PC-9 (cell line): Measurements from ENCODE around the gene COL13A1.
A peak's percentile ranks its signal among the peaks of the same experiment; 100 is the strongest.

Source experiments
- EZH2 ChIP-seq: fragments of 200-600 bp; sonication (generic); IDR thresholded peaks from 2 replicates; pipeline ENCODE4 v1.8.0; 2017; ENCODE audit warnings: antibody characterized with exemption, low read depth
- TF ChIP-seq, protein P1 (sequence below): fragments of 200-600 bp; sonication (generic); conservative IDR thresholded peaks from 2 replicates; pipeline ENCODE4 v1.6.1; 2017; ENCODE audit warnings: mixed run types, antibody characterized with exemption, mild to moderate bottlenecking, moderate library complexity

DNA sequence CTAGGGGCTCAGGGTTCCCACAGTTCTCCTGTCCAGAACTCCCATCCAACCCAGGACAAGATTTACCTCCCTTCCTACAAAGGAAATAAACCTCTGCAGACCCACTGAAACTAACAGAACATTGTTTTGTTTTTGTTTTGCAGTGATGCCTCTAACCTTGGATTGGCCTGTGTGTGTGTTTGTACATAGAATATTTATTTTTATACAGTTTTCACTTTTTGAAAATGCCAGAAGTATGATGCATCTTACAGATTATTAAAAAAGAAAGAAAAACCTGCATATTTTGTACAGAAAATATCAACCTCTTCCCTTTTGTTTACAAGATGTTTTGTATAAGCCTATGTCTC, 156.8 kb downstream of the COL13A1 start:
- TF ChIP-seq, protein P1, sequence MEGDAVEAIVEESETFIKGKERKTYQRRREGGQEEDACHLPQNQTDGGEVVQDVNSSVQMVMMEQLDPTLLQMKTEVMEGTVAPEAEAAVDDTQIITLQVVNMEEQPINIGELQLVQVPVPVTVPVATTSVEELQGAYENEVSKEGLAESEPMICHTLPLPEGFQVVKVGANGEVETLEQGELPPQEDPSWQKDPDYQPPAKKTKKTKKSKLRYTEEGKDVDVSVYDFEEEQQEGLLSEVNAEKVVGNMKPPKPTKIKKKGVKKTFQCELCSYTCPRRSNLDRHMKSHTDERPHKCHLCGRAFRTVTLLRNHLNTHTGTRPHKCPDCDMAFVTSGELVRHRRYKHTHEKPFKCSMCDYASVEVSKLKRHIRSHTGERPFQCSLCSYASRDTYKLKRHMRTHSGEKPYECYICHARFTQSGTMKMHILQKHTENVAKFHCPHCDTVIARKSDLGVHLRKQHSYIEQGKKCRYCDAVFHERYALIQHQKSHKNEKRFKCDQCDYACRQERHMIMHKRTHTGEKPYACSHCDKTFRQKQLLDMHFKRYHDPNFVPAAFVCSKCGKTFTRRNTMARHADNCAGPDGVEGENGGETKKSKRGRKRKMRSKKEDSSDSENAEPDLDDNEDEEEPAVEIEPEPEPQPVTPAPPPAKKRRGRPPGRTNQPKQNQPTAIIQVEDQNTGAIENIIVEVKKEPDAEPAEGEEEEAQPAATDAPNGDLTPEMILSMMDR = peak; percentile 43; the same call in 1 of the 2 replicates
- no peak for TF ChIP-seq EZH2
